ENCODE results near the gene CRIM1.
A peak's percentile ranks its signal among the peaks of the same experiment; 100 is the strongest.

CRIM1 gene

DNA sequence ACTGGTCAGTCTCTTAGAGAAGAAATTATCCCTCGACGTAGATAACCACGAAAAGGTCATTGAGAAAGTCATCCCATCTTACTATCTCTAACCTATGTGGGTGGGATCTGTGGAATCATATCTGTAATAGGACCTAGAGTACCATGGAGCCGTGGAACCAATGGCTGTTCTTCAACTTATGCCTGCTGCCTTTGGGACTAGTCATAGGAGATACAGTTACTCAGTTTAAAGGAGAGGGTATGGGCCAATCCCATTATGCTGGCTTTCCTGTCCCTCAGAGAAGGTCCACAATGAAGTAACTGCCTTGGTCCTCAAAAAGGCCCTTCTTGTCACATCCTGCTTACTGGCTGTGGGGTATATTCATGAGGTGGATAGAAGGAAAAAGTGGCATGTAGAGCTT lies 164.9 kb downstream of the CRIM1 start:
- DNase-seq (ENCODE audit: low read depth) = no peak

DNA sequence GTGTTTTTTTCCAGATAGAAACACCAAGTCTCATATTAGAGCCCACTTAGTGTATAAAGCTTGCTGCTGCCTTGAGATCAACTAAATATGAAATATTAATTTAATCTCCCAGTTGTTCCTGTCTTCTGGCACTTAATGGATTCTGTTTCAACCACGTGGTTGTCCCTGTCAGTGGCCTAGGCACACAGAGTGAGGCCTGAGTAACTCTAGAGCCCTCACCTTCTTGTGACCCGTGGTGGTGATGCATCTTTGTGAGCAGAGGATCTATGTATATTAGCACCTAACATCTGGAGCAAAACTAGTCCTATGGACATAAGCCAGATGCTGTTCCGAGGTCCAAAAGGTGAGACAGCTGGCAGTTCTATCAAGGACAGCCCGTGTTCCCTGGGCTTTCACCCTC lies 167.6 kb downstream of the CRIM1 start:
- DNase-seq (ENCODE audit: low read depth) = no peak

DNA sequence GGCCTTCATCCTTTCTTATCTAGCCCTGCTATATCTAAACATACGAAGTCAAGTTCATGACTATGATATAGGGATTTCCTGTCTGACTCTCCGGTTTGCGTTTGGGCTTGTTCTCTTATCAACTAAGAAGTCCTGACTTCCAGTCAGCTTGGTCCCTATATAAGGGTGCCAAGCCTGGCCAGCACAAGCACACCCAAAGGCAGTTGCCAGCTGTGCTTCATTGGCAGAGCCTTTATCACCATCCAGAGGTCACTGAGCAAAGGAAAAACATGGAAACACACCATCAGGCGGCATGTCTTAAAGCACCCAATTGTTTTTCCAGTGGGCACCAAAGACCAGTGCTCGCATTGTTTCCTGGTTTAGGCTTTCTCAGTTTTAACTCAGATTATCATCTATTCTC lies 169.7 kb downstream of the CRIM1 start:
- DNase-seq (ENCODE audit: low read depth) = no peak

DNA sequence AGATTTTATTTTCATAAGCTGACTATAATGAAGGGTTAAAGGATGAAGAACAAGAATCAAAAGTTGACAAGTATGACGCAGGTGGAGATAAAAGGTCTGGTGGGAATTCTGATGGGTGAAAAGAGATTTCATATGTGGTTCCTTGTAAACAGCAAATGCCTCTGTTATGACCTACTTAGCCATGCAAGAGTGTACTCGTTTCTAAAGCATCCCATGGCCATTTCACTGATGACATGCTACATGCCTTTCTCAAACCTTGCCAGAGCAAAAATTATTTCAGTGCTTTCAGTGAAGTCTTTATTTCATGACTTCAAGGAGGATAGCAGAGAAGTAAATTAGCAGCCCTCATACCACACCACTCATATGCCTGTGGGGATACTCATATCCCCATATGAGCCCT lies 170.6 kb downstream of the CRIM1 start:
- DNase-seq (ENCODE audit: low read depth) = peak; percentile 63

DNA sequence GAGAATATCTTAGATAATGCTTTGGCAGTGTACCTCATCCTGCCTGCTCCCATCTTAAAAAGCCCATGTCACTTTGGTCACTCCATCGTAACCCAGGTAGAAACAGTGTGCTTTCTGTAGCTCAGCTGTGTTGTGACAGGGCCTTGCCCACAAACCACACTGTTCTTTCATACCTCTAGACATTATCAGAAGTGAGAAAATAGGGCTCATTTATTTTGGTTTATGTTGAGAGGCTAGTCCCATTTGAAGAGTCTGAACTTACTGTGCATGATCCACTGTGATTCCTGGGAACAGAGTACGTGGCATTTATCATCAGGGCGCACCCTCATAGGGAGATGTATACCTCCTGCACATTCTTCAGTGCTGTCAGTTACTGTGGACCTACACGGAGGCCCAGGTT lies 172.7 kb downstream of the CRIM1 start:
- DNase-seq (ENCODE audit: low read depth) = no peak

DNA sequence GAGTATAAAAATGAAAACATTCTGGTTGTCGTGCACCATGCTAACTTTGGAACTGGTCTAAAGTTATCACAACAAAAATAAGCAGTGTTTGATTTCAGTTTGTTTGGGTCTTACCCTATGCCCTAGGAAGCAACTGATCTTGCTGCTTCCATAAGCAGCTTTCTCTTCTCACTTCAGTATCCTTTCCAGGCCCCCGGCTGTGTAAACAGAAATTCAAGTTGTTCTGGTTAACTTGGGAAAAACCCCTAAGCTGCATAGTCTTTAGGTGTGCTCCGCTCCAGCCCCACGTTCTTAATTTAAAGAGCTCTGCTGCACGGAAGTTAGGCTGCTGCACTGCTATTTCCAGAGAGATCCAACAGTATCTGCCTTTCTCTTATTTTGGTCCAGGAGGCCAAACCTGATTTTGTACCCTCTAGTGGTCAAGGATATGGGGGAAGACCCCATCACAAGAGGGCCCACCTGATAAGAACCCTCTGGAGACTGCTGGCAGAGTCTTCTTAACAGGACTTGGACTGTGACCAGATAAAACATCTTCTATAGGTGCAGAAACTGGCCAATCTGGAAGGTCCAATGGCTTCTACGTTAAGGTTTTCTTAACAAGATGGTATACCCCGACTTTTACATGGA lies 173.3 kb downstream of the CRIM1 start:
- no peak for DNase-seq (ENCODE audit: low read depth)

DNA sequence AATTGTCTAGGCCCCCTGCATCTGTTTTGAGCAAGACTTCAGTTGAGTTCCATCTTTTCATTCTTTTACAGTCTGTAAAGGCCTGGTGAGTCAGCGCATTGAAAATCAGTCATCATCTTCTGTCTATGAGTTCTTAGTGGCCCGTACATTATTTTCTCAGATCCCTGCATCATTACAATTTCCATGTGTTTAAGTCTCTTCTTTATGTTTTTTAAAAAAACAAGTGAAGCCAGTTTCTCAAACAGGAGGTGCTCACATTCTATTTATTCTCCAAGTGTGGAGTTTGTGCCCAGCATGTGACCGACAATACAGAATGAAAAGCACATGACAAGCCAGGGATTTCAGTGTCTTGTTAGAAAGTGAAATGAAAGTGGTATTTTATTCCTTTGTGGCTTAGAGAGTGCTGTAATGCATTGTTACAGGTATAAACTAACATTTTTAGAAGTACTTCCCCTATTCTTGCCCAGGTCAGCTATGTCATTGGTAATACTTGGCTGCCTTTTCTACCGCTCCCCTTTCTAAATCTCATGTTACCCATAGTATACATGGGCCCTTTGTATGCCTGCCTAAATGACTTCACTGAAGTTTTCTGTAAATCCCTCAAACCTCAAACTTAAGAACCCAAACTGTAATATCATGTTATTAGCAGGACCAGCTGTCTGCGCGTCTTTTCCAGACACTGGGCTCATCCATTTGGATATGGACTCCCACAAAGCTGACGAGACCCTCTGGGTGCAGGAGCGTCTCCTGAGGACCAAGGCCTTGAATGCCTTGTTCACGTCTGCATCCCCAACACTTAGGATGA lies 174.8 kb downstream of the CRIM1 start:
- DNase-seq (ENCODE audit: low read depth) = peak; percentile 61

DNA sequence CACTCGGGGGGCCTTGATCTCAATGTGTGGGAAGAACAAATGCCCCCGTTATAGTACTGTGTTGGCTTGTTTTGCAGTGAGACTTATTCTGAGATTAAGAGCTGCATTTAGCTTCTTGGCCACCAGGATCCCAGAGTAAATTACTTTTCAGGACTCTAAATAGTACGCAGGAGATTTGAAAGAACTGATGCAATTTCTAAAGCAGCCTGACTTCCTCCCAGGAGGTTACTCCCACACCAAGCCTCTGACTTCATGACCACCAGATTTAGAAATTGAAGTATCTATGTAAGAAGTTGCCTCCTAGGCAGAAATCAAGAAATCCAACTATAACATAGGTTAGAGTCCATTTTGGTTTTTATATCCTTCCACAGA lies 175.4 kb downstream of the CRIM1 start:
- DNase-seq (ENCODE audit: low read depth) = peak; percentile 90

DNA sequence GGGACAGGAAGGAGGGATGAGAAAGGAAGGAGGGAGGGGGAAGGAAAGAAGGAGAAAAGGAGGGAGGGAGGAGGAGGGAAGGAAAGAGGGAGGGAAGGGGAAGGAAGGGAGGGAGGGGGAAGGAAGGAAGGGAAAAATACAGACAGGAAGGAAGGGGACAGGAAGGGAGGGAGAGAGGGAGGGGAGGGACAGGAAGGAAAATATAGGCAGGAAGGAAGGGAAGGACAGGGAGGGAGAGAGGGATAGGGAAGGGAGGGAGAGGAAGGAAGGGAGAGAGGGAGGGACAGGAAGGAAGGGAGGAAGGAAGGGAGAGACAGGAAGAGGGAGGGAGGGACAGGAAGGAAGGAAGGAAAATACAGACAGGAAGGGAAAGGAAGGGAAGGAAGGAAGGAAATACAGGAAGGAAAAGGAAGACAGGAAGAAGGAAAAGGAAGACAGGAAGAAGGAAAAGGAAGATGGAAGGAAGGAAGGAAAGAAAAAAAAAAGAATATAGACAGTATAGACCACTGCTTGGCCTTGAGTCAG lies 178.8 kb downstream of the CRIM1 start:
- DNase-seq (ENCODE audit: low read depth) = no peak

DNA sequence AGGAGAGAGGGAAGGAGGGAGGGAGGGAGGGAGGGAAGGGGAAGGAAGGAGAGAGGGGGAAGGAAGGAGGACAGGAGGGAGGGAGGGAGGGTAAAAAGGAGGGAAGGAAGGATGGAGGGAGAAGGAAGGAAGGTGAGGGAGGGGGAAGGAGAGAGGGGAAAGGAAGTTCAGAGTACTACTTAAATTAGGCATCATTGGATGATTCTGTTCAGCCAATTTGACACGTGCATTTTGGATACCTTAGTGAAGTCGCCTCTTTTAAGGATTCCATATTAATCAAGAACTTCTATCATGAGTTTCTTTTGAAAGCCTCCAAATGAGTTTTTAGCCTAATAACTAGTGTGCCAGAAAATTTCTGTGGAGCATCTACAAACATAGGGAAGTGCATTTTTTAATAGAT lies 179.5 kb downstream of the CRIM1 start:
- DNase-seq (ENCODE audit: low read depth) = no peak

DNA sequence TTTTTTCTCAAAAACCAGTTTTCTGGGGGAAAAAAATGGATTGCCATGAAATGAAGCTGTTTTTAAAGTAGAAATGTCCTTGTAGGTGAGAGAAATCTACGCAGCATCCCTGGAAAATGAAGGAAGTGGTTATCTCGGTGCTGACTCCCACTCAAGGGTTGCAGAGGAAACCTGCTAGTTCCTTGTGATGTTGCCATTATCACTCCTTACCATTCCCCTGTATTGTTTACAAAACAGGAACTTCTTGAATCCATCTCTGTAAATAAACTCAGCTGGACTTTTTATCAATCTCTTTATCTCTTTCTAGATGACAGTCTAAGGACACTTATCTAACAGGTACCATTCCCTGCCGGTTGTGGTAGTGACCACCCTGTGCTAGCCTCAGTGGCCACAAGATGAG lies 181.2 kb downstream of the CRIM1 start:
- DNase-seq (ENCODE audit: low read depth) = peak; percentile 35

DNA sequence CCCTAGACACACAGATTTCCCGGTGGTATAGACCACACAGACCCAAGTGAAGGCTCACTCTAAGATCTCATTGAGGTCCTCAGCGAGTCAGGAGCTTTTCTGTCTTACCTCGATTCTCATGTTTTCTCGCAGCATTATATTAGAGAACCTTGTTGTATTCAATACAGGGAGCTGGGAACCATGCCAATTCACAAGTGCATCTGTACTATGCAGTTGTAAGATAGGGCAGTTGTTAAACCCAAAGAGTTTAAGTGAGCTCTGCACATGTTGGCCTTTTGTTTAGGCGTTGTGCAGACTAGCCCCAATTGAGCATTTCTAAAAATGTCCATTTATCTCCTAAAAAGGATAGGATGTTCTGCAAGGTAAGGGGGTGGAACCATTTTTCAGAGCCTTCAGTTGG lies 182.8 kb downstream of the CRIM1 start:
- no peak for DNase-seq (ENCODE audit: low read depth)

DNA sequence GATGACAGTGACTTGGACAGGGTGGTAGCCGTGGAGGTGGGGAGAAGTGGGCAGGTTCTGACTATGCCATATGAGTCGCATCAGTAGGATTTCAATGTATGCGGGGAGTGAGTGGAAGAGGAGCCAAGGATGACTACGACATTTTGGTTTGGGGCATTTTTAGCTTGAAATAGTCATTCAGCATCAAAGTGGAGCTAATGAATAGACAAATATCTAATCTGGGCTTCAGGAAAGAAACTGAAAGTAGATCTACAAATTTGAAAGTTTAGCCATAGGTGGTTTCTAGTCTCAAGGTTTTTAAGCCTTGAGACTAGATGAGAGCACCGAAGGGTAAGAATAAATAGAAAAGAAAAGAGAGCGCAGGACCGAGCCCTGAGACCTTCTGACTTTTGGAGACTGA lies 184.1 kb downstream of the CRIM1 start:
- DNase-seq (ENCODE audit: low read depth) = no peak

DNA sequence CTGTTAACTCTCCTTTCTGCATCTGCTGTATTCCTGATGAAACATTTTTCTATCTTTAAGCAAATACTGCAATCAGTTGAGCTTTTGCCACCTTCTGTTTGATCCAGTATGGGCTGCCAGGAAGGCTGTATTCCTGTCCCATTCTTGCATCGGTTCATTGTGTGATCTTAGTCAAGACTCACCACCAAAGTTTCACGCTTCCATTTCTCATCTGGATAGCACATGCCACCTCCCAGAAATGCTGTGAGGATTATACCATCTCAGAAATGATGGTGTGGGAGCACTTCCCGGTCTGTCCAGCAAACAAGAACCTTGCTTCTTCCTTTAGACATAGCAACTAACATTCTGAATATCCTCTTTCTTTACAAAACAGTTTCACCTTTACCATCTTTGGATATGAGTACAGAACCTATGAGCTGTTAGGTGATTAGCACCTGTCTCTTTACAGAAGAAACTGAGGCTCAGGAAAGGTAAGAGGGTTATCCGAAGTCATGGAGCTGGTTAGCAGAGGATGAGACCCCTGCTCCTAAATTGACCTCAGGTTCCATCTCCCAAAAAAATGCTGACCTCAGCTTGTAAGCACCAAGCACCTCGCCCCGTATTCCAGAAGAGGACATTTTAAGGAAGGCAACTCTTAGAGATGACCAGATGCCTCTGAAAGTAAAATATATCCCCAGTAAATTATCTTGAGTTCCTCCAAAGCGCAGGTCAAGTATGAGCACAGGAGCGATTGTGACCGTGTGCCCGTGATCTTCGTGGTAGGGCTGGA lies 185.6 kb downstream of the CRIM1 start:
- DNase-seq (ENCODE audit: low read depth) = no peak

DNA sequence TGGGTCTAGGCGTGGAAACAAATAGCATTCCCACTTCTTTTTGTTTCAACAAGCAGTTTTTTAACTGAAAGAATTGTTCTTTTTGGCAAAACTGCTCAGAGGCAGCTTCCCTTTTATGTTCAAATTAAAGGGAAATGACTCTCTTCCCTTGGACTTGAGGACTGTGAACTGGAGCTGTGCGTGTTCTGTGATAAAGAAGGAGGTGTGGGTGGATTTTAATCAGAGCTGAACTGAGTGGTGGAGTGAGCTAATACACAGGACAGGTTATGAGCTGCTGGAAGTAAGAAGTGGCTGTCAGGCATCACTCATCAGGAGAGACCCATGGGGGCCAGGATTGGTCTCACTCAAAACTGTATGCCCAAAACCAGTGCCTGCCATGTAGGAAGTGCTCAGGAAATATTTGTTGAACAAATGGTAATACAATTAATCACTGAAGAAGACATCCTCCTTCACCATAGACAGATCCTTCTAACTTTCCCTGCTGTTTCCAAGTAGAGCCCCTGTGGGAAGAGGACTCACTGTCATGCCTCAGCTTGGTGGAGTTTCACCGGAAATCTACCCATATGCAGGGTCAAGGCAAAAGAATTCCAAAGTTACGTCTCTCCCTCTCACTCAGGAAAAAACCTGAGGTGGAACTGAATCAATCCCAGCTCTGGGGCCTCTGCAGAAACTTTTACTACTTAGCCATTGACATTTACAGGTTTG lies 186.5 kb downstream of the CRIM1 start:
- DNase-seq (ENCODE audit: low read depth) = no peak

DNA sequence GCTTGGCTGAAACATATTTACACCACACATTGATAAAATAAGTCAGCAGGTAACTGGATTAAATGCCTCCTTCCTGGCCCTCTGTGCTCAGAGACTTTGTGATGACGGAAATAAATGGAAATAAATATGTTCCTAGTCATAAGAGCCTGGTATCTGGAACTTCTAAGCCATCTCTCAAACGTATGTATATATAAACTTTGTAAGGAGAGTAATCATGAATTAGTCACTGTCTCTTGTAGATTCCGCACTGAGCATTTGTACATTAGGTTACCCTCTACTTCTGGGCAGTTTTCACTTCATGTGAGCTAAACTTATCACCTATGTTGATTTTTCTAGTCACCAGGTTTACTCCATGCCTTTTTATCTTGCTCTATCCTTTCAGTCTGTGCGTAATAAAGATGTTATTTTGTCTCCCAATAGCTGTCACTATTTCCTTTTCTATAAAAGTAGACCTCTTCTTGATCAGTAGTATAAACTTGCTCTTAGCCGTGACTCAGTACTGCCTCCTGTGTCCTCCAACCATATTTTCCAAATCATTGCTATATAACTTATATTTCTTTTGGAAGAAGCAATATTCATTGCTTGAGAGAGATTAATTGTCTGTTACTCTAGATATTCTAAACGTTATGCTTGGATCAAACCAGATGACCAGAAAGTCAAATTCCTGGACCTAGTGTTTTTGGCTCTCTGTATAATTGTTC lies 189.2 kb downstream of the CRIM1 start:
- DNase-seq (ENCODE audit: low read depth) = peak; percentile 37

DNA sequence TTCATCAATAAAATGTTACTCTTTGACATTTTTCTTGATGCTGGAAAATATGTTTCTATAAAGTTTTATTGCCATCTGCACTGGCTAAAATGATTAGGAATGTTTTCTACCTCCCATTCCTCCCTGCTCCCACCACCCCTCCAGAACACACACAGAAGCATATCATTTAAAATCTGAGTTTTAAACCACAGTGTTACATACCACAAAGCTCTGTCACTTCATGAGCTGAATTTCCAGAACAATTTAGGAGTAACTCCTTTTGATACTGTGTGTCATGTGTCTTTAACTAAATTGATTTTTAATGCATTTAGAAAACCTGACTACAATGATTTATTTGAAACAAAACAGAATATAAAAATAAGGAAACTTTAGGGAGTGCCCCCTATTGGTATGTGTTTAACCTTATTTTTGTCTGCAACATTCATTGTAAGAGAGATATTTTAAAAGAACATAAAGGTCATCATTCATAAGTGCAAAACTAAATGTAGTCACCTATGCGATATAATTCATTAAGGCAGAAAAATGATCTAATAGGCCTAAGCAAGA lies 190.4 kb downstream of the CRIM1 start:
- DNase-seq (ENCODE audit: low read depth) = no peak

DNA sequence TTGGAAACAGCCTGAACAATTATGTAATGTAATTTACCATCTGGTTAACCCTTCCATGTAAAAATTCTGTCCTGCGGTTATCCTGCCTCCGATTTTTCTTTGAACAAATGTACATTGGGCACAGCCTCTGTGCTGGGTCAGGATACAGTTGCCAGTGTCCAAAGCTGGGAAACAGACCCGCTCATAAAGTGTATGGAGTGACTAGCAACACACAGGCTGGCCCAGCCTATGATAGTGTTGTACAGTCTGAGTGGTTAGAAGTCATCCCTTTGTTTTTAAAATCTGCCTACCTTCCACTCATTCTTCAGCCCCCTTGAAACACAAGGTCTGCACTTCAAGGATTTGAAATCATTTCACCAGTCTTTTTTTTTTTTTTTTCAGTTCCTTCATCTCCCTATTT lies 192.3 kb downstream of the CRIM1 start:
- no peak for DNase-seq (ENCODE audit: low read depth)

DNA sequence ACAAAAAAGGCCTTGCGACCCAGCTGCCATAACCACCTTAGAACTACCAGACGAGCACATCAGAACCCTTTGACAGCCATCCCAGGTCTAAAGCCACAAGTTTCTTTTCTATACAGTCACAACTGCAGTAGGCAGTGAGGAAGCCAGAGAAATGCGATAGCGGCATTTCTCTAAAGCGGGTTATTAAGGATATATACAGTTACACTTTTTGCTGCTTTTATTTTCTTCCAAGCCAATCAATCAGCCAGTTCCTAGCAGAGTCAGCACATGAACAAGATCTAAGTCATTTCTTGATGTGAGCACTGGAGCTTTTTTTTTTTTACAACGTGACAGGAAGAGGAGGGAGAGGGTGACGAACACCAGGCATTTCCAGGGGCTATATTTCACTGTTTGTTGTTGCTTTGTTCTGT lies 193.6 kb downstream of the CRIM1 start:
- peak; percentile 67 for DNase-seq (ENCODE audit: low read depth)

DNA sequence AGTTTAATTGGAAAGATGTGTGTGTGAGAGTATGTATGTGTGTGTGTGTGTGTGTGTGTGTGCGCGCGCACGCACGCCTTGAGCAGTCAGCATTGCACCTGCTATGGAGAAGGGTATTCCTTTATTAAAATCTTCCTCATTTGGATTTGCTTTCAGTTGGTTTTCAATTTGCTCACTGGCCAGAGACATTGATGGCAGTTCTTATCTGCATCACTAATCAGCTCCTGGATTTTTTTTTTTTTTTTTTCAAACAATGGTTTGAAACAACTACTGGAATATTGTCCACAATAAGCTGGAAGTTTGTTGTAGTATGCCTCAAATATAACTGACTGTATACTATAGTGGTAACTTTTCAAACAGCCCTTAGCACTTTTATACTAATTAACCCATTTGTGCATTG lies 194.4 kb downstream of the CRIM1 start:
- DNase-seq (ENCODE audit: low read depth) = no peak

DNA sequence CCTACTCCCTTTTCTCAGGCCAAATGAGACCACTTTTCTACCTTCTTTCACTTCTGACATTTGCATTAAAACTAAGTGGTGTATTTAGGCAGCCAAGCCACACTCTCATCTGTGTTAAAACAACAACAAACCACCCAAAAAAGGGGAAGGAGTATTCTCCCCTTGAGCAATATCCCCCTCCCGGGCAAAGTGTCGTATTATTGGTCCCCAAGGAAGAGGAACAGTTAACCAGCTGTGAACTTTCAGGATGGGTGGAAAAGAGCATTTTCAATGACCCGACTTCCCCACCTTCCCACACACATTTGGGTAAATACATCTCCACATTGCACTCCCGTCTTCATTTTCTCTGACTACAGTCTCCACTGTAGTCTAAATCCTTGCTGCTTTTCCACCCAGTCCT lies 198.1 kb downstream of the CRIM1 start:
- no peak for DNase-seq (ENCODE audit: low read depth)

Measured in amniotic epithelial cell (primary cell).